B cell (primary cell): Measurements from ENCODE around the gene NPTX2.

Experiments used
- CTCF ChIP-seq: fragments of 200-600 bp; IDR thresholded peaks from one replicate; pipeline ENCODE4 v1.8.0; 2022; ENCODE audit warnings: antibody characterized with exemption, mild to moderate bottlenecking
- EZH2 ChIP-seq: IDR thresholded peaks from 2 replicates; pipeline ENCODE4 v1.6.1; 2012; ENCODE audit warnings: borderline replicate concordance, low read depth, mild to moderate bottlenecking, moderate library complexity, low read length; ENCODE audit not compliant: insufficient read depth, poor library complexity, severe bottlenecking

GRCh38 chr7:98624846-98625420, 7.8 kb downstream of the NPTX2 start:
- TF ChIP-seq CTCF (no peak), EZH2 (no peak)
